GM19035 (cell line): ENCODE data around the gene DLG5.
A peak's percentile ranks its signal among the peaks of the same experiment; 100 is the strongest.

Source experiments
- ATAC-seq: cut with Tn5 transposase; IDR thresholded peaks from one replicate; pipeline ENCODE4 v1.9.1; 2021; ENCODE audit not compliant: unreplicated experiment

DLG5 gene

DNA sequence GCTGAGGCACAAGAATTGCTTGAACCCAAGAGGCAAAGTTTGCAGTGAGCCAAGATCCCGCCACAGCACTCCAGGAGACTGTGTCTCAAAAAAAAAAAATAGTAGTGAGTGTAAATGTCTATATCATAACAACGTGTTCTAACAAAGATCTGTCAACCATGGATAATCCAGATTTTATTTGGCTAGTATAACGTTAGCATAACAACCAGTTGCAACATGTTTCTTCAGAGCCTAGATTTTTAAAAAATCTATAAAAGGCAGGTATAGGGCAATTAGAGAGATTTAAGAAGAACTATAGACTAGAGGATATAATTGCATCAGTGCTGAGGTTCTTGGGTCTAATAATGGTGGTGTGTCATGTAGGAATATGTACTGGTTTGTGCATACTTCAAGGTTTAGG lies 30.5 kb downstream of the DLG5 start:
- ATAC-seq: no peak

DNA sequence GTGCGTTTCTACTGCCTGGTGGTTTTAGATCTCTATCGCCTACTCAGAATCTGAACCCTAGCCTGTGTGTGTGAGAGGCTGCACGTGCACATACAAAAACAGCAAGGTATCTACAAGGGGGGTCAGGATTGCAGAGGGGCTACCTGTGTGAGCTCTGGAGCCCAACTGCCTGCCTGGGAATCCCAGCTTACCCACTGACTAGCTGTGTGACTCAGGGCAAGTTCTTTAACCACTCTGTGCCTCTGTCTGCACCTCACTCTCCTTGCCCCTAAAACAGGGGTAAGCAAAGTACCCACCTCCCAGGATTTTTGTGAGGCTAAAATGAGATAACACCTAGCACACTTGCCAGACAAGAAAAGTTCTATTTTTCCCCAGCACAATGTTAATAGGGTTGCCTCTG lies 32.5 kb downstream of the DLG5 start:
- ATAC-seq: no peak

DNA sequence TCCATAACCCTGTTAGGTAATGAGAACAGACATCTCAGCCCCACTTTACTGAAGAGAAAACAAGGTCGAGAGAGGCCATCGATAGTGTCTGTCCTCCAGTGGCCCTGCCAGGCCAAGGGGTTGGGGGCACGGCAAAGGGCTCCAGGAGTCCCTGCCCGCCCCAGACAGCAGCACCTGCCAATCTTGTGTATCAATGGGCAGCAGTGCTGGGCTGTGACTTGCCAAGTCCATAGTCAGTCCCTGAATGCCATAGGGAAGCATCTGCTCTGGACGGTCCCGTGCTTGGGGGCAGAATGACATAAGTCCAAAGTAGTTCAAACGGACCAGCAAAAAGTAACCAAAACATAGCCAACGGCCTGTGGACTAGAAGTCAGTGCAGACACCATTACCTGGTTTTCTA lies 33.2 kb downstream of the DLG5 start:
- no peak for ATAC-seq

DNA sequence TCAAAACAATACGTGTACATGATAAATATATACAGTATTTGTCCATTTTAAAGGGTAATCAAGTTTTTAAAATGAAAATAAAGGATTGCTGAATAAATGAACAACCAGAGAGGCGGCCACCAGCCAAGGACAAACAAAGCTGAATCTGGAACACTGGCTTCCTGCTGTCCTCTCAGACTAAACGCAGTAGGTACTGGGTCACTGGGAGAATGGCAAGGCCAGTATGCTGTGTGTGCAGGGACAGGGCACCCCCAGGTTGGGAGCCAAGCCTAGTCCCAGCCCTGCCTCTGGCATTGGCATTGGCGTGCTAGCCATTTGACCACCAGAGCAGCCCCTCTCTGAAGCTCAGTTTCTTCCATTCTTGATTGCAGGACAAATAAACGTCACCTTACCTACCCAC lies 33.8 kb downstream of the DLG5 start:
- no peak for ATAC-seq

DNA sequence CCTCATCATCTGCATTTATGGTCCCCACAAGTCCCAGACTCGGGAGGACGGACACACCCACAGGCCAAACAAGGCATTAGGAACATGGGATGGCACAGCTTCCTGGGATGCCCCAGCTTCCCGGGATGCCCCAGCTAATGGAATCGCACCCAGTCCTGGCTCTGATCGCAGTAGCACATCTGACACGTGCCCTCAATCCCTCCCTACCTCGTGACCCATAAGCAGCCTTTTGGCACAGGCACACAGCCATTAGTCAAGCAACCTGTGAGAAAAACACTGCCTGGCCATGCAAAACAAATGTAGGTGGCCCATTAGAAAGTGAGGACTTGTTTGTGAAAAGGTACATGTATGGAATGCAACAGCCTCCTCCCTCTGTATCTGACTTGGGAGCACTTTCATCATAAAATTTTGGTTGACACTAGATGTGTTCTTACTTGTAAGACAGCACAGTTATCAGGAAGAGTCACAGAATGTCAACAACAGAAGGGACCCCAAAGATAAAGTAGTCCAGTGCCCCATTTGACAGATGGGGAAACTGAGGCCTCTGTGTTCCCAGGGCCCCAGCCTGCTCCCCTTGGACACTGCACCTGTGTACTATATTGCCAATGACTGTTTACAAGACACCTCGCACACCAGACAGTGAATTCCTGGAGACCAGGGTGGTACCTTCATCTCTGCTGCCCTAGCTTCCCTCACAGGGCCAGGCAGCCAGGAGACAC lies 34.4 kb downstream of the DLG5 start:
- ATAC-seq: no peak

DNA sequence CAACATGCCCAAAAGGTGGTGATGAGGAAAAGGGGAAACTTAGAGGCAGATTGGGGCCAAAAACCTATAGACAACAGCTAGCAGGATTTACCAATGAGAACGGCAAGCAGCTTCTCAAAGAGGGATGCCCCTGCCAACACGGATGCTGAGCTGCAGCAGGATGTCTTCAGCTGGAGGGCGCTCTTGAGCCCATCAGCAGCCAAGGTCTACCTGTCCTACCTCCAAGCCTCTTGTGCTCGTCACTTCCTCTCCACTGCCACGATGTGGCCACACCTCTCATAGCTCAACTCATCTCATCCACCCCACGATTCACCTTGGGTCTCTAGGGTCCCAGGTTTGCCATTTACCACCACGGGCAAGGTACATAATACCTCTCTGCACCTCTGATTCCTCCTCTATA lies 36.5 kb downstream of the DLG5 start:
- ATAC-seq: no peak

DNA sequence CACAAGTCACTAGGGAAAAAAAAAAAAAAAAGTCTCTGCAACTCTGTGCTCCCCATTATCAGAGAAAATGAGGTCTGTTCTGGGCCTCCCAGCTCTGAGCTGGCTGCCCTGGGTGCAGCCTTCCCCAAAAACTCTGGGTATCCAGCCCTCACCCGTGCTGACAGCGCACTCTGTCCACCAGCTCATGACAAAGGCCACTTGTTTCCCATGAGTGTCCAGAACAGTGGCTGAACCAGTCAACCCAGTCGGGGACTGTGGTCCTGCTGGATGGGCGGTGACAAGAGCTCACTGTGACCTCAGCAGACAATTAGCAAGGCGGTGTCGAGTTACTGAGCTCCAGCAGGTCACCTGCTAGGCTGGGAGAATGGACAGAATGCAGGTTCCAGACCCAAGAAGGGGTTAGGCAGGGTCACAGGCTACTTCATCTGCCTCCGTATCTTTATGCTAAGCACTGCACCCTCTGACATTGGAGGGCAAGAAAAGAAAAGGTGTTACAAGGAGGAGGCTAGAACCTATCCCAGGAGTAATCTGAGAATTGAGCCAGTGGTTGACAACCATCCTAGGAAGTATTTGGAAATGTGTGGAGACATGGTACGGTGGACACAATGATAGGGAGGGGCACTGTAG lies 37.2 kb downstream of the DLG5 start:
- no peak for ATAC-seq

DNA sequence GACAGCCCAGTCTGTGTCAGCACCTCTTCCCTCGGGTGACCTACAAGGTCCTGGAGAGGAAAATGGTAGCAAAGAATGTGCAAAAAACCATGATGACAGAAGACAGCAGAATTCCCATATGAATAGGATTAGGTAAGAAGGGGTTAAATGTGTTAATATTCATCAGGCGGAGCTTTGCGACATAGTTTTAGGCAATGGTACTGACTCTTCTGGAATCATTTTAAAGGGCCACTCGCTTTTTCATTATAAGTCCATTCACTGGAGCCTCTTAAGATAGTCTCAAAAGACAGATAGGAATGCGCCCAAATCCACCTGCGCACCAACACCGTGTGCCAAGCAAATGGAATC lies 38.2 kb downstream of the DLG5 start:
- ATAC-seq: no peak

DNA sequence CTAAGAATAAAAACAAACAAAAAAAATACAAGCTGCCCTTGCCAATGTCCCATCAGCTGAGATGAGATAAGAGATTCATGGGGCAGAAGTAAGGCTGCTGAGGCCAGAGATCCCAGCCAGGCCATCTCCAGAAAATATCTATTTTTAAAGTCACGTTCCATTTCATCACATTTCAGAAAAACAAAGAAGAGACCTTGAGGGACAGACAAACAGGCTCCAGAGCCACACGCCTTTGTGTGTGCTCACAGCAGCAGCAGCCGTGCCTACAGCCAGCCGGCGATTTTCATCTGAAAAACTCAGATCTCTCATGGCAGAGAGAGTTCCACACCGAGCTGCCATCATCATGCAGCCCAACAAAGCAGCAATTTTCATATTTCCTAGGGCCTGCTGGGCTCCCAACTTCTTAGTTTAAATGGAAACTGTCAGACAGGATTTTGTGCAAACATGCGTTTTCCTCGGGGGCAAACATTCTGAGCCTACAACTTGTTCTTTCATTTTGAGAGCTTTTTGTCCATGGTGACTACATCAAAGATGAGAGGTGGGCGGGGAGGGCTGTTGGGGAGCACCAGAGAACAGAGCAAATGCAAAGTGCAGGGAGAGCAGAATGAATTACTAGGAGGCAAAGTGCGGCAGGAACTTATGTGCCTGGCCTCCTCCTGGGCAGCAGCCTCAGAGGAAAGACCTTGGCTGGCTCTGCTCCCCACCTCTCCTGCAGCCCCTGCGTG lies 38.8 kb downstream of the DLG5 start:
- ATAC-seq: no peak

DNA sequence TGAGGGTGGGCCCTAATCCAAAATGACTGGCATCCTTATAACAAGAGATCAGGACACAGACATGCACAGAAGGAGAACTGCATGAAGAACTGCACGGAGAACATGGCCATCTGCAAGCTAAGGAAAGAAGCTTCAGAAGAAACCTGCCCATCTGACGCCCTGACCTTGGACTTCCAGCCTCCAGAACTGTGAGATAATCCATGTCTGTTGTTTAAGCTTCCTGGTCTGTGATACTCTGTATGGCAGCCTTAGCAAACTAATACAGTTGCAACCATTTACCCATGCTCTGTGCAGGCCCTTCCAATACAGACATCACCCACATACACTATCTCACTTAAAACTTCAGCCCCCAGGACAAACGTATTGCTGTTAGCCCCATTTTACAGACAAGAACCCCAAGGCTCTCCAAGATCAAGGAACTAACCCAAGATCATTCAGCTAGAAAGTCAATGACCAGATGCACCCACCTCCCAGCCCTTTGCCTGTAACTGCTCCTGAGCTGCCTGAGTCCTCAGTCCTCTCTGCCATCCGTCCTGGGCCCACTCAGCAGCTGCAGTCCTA lies 39.7 kb downstream of the DLG5 start:
- ATAC-seq: no peak

DNA sequence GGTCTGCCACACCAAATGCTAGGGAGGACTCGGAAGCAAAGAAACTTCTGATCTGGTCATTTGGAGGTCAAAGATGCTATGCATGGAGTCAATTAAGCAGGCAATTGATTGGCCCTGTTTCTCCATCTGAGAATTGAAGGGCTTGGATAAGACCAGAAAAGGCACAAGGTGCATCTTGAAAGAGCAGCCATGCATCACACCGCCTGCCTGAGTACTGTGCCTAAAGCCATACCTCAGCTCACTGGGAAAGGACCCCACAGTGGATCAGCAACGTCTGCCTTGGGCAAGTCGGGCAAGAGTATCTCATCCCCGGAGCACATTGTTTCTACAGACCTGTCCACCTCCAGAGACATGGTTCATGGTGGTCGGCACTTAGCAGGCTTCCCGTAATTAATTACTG lies 42.4 kb downstream of the DLG5 start:
- ATAC-seq: no peak

DNA sequence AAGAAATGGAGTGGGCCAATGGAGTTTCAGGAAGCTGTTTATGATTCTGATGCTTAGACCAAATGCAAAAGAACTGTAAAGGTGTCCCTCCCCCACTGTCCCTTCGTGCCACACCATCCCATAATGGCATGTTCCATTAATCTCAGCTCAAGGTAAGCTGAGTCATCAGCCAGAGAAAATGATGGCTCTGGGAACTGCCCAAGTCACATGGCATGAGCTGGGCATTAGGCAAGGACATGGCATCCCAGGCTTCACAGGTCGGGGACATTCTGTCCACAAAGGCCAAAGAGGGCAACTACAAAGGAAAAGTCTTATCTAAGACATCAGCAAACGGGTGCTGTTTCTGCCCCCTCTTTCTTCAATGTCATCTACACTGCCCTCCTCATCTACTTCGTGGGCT lies 44.9 kb downstream of the DLG5 start:
- ATAC-seq: no peak

DNA sequence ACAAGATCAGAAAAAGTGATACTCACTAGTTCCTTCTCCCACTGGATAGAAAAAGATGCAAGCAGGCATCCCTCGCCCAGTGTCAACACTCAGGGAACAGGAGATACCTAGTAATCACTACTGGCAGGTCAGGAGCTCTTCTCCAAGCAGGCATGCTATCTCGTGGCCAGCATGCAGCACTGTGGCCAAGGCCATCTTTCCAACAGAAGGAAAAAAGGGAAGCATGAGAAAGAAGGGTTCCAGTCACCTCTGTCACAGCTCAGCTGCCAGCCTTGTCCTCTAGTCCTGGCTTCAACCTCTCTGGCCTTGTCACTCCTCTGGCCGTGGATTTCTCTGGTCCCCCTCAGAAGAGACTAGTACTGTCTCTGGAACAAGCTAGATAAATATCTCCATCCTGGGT lies 45.3 kb downstream of the DLG5 start:
- no peak for ATAC-seq

DNA sequence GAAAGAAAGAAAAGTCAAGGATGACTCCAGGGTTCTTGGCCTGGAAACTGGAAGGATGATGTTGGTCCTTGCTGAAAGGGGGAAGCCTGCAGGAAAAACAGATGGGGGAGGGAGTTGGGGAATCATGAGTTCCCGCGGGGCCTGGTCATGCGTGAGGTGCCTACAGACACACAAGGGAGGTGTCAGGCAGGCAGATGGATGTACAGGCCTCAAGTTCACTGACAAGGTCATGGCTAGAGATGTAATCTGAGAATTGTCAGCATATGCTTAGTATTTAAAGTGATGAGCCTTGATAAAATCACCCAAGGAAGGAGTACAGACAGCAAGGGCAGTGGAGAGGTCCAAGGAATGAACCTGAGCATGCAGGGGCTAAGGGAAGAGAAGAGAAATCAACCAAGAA lies 46.8 kb downstream of the DLG5 start:
- ATAC-seq: no peak

DNA sequence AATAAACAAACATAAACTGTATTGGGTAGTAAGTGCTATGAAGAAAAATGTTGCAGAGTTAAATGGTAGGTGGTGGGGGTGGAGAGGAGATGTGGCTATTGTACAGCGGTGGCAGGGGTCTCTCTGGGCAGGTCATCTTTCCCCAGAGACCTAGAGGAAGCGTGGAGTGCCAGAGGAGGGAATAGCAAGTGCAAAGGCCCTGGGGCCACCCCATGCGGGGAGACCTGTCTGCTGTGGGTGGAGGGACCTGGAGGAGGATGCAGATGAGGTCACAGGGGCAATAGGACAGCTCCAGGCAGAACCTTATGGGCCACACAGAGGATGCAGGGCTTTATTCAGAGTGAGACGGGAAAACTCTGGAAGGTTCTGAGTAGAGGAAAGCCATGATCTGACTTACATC lies 47.5 kb downstream of the DLG5 start:
- no peak for ATAC-seq

DNA sequence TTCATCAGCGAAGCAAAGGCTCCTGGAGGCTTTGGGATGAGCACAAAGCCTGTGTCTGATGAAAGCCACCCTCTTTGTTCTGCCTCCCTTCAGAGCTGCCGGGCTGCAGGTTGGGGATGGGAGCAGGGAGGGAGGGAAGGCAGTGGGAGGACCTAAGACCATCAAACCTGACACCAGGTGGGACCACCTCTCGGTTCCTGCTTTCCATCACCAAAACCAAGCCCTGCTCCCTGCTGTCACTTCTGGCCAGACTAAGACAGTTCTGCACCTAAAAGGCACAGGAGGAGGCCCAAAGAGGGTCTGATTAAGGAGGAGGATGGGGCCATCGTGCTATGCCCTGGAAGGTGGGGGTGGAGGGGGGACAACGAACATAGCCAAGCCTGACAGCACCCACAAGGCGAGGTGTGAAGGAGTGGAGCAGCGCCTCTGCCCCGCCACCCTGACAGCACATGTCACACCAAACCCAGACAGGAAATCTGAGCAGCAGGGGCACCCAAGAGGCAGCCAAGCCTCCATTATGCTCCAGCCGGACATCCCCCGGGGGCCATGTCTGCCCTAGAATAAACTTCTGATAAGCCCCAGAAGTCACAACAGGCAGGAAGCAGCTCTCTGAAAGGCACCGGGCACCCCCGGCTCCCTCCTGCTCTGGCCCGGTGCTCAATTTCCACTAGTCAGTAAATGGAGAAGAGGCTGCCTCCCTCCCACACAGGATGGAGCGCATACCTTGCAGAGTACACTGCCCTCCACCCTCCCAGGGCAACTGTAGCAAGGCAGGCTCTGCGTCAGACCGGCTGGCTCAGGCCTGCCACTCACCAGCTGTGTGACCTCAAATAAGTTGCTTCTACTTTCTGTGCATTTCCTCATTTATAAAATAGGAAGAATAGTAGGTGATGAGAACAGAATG lies 48.9 kb downstream of the DLG5 start:
- peak; percentile 48 for ATAC-seq

DNA sequence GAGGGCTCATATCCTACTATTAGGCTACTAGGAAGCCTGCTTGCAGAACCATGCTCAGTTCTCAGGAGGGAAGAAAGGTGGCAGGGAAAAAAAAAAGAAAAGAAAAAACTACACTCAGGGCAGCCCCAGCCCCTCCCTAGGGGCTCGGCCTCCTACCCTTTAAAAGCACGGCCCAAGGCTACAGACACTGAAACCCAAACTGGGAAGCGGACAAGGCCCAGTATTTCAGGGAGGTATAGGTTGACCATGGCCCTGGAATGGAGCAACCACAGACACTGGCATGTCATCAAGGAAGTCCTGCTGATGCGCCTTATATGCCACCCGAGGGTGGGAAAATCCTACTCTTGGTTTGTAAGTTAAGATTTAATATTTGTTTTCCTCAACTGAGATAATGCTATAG lies 50.8 kb downstream of the DLG5 start:
- no peak for ATAC-seq

DNA sequence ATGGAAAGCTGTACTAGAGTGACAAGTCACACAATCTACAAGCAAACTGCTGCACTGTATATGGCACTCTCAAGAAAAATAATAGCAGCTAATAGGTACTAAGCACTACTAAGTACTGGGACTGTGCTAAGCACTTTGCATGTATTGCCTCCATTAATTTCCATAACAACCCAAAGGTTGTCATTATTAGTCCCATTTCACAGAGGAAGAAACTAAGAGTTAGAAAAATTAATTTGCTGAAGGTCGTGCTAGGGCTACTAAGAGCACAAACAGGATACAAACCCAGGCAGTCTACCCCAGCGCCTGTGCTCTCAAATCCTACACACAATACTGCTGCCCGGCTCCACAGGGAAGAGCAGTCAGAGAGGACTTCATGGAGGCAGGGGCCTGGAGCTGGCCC lies 51.7 kb downstream of the DLG5 start:
- ATAC-seq: no peak

DNA sequence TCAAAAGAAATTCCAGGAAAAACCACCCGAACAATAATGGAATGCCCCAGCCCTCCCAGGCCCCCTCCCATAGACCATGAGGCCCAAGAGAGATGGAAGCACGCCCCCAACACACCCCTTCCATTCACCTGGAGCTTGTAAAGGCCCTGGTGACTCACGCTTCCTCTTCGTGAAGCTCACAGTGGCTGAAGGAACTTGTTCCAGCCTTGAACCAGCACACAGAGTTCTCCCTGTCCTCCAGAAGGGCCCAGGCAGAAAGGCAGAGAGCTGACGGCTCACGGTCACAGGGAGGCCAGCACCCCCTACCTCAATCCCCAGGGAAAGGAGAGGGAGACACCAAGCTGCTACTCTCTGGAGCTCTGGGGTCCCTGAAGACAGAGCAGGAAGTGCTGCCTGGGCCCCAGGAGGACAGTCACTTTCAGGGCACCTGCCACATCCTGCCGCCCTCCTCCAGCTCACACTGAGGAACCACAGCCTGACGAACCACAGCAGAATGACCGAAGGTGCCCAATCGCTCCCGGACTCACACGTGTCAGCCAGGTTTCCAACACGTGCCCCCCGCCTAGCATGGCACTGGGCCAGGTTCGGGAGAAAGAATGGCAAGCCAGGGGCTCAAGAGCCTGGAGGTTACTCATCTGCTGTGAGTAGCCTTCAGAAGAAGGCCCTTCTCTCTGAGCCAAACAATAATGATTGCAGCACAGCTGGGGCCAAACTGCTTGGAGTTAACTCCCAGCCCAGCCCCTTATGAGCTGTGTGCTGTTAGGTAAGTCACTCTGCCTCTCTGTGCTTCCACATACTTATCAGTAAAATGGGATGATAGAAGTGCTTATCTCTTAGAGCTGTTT lies 52.8 kb downstream of the DLG5 start:
- ATAC-seq: peak; percentile 92

DNA sequence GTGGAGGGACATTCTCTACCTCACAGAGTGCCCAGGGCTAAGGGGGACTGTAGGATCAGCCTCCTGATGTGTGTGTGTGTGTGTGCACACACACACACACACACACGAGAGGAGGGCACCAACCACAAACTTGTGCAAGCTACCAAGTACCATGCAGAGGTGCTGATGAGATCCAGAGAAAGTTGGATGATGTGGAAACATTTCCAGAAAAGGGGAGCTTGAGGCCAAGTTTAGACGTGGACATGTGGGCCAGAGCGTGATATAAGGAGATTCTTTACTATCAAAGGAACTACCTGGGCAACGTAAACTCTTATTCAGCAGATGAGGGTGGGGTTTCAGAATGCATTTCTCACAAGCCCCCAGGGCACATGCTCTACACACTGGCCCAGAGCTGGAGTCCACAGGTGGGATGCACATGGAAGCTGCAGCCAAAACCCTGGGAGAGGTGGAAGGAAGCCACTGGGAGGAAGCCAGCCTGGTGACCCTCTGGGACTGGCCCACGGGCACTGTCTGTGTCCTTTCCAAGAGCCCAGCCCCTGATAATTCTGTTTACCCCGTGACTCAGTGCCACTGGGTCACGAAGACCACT lies 53.5 kb downstream of the DLG5 start:
- ATAC-seq: no peak
